ENCODE measurements around the gene IMPG2. TPM values are rescaled to one million over a fixed set of nuclear protein-coding genes. Genes with fewer than 3 reads are reported as not detected.

The IMPG2 gene
- total RNA-seq, 1 donor from 2014 or later, result 3.3 TPM

DNA sequence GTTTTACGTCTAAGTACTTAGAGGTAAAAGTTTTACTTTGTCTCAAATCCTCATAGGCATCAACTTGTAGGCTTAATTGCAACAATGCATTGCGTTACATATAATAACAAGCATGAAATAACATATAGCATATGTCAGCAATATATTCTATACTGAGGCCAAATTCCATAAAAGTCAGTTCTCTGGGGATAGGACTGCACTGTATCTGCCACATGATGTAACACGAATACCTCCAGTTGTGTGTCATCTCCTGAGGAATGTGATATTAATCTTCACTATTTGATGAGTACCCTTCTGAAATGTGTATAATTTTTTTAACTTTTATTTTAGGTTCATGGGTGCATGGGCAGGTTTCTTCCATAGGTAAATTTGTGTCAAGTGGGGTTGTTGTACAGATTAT lies 126.4 kb downstream of the IMPG2 start:
- FAIRE-seq, result no peak
- no peak for DNase-seq (ENCODE audit: low spot score in 2 of 2)

DNA sequence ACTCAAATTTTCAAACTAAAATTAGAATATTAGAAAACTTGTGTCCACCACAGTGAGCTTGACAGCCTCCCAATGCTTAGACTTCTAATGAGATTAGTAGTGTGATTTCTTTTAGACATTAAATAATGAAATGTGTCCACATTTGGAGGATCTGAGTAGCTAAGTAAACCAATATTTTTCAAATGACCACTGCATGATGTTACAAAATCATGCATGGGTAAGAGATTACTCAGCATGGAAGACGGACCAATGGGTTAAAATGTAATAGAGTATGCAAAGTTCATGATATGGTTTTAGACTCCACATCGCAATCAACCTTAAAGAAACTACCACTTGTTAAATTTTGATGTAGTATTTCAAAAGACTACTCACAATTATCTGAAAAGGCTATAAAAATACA lies 130.6 kb downstream of the IMPG2 start:
- DNase-seq (ENCODE audit: low spot score in 2 of 2), result no peak
- FAIRE-seq, result no peak

DNA sequence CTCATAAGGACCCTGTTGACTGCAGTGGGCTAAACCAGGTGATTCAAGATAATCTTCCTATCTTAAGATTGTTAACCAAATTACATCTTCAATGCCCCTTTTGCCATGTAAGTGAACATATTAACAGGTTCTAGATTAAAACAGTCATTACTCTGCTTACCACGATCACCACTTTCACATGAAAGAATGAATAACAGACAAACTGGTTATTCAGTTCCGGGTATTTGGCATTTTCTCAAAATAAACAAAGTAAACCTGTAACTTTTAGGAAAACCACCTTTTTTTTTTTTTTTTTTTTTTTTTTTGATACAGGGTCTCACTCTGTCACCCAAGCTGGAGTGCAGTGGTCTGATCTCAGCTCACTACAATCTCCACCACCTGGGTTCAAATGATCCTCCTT lies 131.2 kb downstream of the IMPG2 start:
- DNase-seq (ENCODE audit: low spot score in 2 of 2) (no peak), FAIRE-seq (no peak)

DNA sequence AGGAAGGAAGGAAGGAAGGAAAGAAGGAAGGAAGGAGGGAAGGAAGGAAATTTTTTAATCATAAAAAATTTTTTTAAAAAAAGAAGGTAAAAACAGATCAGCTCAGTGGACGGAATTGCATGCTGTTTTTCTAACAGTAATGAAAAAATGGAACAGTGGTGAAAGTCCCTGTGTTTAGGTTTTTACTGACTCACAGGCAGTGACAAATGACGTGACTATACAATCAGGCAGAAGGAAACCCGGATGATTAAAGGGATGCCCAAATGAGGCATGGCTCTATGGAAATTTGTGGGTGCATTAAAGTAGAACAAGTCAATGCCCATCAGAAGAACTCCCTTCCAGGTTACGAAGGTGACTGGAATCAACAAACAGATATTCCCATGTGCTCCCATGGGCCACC lies 135.0 kb downstream of the IMPG2 start:
- no peak for FAIRE-seq
- no peak for DNase-seq (ENCODE audit: low spot score in 2 of 2)

DNA sequence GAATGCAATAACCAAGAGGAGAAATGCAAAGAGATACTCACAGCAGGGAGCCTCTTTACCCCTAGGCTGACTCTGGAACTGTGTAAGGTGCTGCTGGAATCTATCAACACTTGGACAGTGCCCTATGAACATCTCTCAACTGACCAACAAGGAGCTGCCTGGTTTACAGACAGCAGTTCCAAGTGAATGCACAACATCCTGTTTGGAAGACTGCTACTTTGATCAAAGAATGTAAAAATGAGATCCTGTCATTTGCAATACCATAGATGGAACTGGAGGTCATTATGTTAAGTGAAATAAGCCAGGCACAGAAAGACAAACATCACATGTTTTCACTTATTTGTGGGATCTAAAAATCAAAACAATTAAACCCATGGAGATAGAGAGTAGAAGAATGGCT lies 136.3 kb downstream of the IMPG2 start:
- FAIRE-seq, result no peak
- DNase-seq (ENCODE audit: low spot score in 2 of 2), result no peak

DNA sequence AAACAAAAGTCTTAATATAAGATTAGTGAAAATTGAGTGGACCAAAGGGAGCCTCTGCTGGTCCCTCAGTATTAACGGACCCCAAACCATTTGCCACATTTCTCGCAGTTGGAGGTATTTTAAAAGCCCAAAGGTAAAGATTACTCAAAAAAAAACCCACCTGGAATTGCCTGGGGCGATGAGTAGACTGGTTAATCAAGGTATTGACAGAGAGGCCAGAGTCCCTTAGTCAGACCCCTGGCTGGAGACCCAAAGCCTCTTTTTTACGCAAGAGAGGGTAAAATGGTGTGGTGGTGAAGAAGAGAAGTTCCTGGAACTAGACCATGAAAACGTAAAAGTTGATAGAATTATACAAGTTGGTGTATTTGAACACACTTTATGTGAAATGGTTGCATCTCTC lies 137.2 kb downstream of the IMPG2 start:
- FAIRE-seq (no peak), DNase-seq (ENCODE audit: low spot score in 2 of 2) (no peak)

DNA sequence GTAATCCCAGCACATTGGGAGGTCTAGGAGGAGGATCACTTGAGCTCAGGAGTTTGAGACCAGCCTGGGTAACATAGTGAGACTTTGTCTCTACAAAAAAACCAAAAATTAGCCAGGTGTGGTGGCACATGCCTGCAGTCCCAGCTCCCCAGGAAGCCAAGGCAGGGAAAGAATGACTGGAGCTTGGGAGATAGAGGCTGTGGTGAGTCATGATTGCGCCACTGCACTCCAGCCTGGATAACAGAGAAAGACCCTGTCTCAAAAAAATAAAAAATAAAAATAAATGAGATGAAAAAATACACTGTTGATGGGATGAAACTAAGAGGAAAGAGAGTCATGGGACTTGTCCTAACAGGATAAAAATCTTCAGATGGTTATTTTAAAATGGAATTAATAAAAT lies 137.6 kb downstream of the IMPG2 start:
- DNase-seq (ENCODE audit: low spot score in 2 of 2) (no peak), FAIRE-seq (no peak)

DNA sequence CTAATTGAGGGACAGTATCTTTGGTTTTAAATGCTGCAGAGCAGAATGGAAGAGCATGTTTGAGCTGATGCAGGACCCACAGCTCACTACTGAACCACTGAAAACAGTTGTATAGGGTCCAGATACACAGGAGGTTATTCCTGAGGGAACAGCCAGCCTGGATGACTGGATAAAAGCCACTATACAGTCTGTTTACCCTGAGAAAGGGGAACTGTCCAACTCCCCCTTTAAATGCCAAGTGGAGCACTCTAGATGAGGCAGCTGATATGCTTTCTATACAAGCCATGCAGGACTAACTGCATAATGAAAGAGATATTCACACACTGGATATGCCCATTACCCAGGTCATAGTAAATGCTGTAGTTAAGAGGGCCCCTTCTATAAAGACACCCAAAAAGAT lies 138.6 kb downstream of the IMPG2 start:
- FAIRE-seq (no peak), DNase-seq (ENCODE audit: low spot score in 2 of 2) (no peak)

DNA sequence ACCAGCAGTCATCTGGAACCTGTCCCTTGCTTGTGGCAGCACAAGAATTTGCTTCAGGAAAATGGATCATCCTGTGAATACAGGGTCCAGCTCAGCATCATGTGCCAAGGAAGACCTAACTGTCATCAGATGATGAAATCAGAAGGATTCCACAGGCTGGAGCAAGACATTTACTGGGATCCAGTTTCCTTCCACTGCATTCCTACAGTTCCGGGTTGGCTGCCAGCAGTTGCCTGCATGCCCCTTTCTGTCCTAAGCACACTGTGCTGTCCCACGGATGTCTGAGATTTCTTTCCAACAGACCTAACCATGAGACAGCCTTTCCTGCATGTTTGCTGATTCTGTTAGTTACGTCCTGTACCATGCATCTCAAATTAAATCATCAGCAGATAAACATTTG lies 140.7 kb downstream of the IMPG2 start:
- no peak for FAIRE-seq
- no peak for DNase-seq (ENCODE audit: low spot score in 2 of 2)

DNA sequence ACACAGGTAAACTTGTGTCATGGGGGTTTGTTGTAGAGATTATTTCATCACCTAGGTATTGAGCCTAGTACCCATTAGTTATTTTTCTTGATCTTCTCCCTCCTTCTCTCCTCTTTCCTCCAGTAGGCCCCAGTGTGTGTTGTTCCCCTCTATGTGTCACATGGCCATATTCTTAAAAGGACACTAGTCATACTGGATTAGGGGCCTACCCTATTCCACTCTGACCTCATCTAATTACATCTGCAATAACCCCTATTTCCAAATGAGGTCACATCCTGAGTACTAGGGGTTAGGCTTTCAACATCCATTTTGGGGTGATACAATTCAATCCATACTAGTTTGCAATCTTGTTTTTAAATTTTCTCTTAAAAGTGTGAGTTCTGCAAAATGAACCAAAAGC lies 142.8 kb downstream of the IMPG2 start:
- DNase-seq (ENCODE audit: low spot score in 2 of 2), result no peak

More for the DNA sequence above, 142.8 kb downstream of the IMPG2 start:
- FAIRE-seq, result no peak

Other genes starting within 250 kb of the IMPG2 start
- 75.8 TPM for gene SENP7, start 192.6 kb upstream of the IMPG2 start, total RNA-seq
- 54.2 TPM for gene TRMT10C, start 241.3 kb upstream of the IMPG2 start, total RNA-seq

Data from frontal cortex (tissue), 4 donors.